GM19025 (cell line): ENCODE results near the gene MUC3A.

ENCODE experiments used
- ATAC-seq: cut with Tn5 transposase; IDR thresholded peaks from one replicate; pipeline ENCODE4 v1.9.1; 2021; ENCODE audit warnings: mild to moderate bottlenecking, low read depth, moderate library complexity; ENCODE audit not compliant: unreplicated experiment

MUC3A gene

DNA sequence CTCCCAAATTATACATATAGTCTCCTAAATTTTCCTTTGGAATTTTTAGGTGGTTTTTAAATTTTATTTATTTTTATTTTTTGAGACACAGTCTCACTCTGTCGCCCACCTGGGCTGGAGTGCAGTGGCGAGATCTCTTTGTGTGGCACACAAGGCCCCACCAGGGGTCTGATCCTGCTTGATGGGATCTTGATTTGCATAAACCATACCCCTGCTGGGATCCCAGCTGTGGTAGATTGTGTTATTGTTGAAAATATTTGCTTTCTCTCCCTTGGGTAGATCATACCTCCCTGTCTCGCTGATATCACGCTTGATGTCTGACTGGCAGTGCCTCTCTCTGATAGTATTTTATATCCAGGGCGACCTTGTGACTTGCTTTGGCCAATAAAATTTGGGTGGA, 5.6 kb upstream of the MUC3A start:
- no peak for ATAC-seq

DNA sequence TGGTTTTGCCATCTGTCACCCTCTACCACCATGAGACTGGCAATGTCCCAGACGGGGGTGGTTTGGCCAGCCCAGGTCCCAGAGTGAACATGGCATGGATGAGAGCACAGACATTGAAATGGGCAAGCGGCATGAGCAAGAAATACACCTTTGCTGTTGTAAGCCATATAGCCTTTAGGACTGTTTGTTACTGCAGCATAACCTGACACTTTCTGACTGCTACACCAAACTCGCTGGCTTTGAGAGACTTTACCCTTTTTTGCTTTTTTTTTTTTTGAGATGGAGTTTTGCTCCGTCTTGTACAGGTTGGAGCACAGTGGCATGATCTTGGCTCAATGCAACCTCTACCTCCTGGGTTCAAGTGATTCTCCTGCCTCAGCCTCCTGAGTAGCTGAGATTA, 5.2 kb upstream of the MUC3A start:
- no peak for ATAC-seq

DNA sequence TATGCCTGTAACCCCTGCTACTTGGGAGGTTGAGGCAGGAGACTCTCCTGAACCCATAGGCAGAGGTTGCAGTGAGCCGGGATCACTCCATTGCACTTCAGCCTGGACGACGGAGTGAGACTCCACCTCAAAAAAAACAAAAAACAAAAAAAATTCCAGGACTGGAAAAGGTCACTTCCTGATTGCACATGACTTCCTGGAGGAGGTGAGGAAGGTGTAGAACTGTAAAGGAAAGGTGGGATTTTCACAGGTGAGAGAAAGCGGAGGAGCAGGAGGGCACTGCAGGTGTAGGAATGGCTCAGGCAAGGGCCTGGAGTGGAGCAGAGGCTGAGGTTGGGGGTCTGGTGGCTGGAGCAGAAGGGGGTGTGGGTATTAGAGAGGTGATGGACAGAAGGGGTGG, 3.2 kb upstream of the MUC3A start:
- no peak for ATAC-seq

DNA sequence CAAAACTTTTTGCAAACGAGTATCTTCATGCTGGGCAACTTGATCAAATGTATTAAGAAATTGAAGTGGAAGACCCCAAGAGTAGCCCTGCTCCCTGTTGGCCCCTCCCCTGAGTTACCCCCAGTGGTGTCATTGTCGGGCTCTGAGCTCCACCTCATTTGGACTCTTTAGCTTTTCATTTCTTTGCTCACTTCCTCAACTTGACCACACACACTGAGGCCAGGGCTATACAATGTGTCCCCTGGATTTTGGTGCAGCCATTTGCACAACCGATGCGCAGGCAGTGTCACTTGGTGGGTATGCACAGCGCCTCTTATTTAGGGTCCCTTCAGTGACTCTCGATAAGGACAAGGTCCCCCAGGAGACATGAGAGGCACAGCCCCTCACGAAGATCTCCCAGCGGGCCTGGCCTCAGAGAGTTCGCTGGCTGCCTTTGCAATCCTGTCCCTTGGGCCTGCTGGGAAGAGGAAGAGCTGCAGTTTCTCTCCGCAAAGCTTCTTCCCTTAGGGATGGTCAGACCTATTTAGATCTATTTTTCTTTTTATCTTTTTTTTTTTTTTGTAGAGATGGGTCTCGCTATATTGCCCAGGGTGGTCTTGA, 2.5 kb upstream of the MUC3A start:
- no peak for ATAC-seq

DNA sequence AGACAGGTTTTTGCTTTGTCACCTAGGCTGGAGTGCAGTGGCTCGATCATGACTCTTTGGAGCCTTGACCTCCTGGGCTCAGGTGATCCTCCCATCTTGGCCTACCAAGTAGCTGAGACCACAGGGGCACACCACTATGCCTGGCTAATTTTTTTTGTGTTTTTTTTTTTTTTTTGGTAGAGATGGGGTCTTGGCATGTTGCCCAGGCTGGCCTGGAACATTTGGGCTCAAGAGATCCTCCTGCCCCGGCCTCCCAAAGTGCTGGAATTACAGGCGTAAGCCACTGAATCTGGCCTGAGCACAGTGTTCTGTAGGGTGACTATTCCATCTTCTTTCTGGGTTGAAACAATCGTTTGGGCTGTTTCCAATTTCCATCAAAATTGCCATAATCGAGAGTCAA, 1.5 kb upstream of the MUC3A start:
- no peak for ATAC-seq

DNA sequence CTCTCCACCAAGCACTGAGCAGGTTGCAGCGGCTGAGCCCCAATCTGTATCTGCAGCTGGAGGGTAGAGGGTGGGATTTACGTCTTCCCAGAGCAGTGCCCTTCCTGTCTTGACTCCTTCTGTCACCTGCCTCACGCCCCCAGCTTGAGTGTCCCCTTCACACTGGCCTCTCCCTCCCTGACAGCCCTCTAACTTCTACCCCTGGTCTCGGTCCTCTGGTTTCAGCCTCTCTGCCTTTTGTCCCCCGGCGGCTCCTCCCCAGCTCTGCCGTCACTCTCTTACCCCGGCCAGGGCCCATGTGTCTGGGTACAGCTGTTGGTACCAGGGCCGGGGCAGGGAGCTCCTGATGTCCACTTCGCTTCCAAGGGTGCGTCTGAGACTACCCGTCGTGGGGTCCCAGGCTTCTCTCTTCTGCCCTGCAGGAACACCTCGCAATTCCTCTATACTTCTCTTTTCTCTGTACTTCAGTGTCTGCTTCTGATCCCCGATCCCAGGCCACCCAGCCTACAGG, 654 bp downstream of the MUC3A start:
- ATAC-seq = no peak

DNA sequence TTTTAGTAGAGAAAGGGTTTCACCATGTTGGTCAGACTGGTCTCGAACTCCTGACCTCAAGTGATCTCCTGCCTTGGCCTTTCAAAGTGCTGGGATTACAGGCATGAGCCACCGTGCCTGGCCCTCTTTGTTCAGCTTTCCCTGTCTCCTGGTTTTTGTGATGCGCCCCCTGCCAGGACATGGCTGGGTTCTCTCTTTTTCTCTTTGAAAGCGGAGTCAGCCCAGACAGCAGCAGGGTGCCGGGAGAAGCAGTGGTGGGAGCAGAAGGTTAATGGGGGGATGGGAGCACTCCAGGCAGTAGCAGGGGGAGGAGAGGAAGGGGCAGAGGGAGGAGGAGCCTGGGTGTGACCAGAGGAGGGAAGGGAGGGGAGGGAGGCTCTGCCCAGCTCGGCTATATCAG, 1.8 kb downstream of the MUC3A start:
- no peak for ATAC-seq

DNA sequence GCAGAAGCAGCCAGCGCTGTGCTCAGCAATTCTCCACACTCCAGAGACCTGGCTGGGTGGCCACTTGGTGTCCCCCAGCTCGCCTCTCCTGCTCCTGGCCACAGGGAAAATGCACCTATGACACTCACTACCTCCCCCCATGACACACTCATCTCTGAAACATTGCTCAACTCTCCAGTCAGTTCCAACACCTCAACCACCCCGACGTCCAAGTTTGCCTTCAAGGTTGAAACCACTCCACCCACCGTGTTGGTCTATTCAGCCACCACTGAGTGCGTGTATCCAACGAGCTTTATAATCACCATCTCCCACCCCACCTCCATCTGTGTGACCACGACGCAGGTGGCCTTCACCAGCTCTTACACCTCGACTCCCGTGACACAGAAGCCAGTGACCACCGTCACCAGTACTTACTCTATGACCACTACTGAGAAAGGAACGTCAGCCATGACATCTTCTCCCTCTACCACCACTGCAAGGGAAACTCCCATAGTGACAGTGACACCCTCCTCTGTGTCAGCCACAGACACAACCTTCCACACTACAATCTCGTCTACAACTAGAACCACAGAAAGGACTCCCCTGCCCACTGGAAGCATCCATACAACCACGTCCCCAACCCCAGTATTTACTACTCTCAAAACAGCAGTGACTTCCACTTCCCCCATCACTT, 2.7 kb downstream of the MUC3A start:
- ATAC-seq = no peak

DNA sequence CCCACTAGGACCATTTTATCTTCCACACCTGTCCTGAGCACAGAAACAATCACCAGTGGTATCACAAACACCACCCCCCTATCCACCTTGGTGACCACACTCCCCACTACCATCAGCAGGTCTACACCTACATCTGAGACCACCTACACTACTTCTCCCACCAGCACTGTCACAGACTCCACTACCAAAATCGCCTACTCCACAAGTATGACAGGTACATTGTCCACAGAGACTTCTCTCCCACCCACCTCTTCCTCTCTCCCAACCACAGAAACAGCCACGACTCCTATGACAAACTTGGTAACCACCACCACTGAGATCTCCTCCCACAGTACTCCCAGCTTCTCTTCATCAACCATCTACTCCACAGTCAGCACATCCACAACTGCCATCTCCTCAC, 3.3 kb downstream of the MUC3A start:
- no peak for ATAC-seq

DNA sequence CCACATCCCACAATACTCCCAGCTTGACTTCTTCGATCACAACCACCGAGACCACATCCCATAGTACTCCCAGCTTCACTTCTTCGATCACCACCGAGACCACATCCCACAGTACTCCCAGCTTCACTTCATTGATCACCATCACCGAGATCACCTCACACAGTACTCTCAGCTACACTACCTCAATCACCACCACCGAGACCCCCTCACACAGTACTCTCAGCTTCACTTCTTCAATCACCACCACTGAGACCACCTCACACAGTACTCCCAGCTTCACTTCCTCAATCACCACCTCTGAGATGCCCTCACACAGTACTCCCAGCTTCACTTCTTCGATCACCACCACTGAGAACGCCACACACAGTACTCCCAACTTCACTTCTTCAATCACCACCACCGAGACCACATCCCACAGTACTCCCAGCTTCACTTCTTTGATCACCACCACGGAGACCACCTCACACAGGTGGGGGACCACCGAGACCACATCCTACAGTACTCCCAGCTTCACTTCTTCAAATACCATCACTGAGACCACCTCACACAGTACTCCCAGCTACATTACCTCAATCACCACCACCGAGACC, 8.6 kb downstream of the MUC3A start:
- no peak for ATAC-seq

DNA sequence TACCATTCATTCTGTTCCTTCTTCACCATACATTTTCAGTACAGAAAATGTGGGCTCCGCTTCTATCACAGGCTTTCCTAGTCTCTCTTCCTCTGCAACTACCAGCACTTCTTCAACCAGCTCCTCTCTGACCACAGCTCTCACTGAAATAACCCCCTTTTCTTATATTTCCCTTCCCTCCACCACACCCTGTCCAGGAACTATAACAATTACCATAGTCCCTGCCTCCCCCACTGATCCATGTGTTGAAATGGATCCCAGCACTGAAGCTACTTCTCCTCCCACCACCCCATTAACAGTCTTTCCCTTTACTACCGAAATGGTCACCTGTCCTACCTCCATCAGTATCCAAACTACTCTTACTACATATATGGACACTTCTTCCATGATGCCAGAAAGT, 10.6 kb downstream of the MUC3A start:
- ATAC-seq = no peak

DNA sequence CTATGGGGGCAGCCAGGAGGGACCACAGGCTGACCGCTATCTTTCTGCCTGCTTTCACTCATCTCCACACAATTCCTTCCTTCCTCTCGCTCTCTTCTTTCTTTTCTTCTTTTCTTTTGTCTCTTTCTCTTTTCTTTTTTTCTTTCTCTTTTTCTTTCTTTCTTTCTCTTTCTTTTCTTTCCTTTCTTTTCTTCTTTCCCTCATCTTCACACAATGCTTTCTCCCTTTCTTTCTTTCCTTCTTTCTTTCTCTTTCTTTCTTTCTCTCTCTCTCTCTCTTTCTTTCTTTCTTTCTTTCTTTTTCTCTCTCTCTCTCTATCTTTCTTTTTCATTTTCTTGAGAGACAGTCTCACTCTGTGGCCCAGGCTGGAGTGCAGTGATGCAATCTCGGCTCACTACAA, 13.2 kb downstream of the MUC3A start:
- no peak for ATAC-seq

DNA sequence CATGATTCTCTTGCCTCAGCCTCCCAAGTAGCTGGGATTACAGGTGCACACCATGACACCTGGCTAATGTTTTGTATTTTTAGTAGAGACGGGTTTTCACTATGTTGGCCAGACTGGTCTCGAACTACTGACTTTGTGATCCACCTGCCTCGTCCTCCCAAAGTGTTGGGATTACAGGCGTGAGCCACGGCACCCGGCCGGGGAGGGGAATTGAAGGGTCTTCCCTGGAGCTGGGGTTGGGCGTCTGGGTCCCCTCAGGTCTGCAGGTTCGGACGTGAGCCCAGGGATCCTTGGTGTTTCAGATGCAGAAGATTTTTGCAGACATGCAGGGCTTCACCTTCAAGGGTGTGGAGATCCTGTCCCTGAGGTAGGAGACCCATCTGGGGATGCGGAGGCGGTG, 14.1 kb downstream of the MUC3A start:
- no peak for ATAC-seq

DNA sequence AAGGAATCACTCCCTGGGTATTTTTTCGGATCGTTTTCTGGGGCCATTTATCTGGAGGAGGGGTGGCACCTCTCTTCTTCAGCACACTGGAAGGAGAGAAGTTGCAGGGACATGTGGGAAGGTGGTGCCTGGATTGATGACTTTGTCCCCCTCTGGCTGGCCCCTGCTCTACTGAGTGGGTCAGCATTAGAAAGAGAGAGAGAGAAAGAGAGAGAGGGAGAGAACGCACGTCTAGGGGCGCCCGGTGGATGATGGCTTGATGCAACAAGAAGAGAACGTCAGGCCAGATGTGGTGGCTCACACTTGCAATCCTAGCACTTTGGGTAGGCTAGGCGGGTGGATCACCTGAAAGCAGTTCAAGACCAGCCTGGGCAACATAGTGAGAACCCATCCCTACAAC, 14.5 kb downstream of the MUC3A start:
- no peak for ATAC-seq

DNA sequence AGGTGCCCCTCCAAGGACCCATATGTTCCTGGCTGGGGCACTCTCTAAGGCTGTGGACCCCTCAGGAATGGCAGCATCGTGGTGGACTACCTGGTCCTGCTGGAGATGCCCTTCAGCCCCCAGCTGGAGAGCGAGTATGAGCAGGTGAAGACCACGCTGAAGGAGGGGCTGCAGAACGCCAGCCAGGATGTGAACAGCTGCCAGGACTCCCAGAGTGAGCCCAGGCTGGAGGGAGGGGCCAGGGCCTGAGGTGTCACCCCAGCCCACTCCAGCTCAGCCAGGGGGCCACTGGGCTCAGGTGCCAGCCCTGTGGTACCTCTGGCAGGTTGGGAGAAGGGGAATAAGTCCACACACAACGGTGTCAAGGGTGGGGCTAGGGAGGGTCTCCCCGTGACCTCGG, 15.3 kb downstream of the MUC3A start:
- no peak for ATAC-seq

DNA sequence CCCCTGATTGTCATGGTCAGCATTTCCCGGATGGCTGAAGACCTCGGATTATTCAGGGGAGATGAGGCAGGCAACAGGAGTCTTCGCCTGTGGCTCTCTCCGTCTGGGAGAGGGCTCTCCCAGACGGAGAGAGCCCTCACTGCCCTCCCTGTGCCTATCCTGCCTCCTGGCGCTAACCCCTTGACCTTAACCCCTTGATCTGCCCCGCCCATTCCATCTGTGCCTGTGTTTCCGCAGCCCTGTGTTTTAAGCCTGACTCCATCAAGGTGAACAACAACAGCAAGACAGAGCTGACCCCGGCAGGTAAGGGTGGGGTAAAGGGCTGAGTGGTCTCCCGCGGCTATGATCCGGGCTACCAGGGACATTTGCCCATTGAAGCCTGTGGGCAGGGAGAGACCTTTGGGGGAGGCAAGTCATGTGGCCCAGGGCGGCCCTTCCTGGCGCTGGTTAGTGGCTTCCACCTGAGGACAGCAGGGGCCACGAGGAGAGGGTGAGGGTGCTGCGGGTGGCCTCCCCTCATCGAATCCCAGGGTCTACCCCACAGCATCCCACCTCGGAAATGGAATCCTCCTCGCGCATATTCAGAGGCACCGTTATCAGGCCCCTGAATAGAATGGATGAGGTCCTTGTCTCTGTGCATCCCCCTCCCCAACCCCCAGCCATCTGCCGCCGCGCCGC, 15.8 kb downstream of the MUC3A start:
- no peak for ATAC-seq

DNA sequence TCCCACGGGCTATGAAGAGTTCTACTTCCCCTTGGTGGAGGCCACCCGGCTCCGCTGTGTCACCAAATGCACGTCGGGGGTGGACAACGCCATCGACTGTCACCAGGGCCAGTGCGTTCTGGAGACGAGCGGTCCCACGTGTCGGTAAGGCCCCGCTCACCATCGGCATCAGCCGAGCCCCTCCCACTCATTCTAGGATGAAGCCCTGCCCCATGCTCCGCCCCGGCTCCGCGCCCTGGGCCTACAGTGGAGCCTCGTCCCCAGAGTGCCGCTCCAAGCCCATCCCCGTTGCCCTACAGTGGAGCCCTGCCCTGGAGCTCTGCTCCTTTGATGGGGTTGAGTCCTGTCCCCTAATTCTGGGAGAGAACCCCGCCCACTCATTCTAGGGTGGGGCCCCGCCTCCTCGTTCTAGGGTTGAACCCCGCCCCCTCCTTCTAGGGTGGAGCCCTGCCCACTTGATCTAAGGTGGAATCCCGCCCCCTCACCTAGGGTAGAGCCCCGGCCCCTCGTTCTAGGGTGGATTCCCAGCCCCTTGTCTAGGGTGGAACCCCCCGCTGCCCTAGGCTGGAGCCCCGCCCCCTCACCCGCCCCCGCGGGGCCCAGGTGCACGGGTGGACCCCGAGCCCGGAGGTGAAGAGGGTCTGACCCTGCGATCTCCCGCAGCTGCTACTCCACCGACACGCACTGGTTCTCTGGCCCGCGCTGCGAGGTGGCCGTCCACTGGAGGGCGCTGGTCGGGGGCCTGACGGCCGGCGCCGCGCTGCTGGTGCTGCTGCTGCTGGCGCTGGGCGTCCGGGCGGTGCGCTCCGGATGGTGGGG, 16.6 kb downstream of the MUC3A start:
- ATAC-seq = no peak

DNA sequence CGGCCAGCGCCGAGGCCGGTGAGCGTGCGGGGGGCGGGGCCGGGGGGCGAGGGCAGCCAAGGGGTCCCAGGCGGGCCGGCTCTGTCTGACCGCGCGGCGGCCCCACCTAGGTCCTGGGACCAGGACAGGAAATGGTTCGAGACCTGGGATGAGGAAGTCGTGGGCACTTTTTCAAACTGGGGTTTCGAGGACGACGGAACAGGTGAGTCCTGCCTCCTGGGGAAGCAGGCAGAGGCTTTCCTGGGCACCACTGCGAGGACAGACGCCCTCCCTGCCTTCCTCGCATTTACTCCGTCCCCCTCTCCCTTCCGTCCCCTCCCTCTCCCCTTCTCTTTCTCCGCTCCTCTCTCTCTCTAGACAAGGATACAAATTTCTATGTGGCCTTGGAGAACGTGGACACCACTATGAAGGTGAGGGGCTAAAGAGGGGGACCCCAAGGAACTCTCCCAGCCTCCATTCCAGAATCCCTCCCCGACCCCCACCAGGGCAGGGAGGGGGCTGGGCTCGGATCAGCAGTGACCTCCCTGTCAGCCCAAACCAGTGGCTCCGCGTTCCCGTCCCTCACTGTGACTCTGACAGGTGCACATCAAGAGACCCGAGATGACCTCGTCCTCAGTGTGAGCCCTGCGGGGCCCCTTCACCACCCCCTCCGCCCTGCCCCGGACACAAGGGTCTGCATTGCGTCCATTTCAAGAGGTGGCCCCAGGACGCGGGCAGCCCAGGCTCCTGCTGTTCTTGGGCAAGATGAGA, 17.4 kb downstream of the MUC3A start:
- ATAC-seq = no peak

DNA sequence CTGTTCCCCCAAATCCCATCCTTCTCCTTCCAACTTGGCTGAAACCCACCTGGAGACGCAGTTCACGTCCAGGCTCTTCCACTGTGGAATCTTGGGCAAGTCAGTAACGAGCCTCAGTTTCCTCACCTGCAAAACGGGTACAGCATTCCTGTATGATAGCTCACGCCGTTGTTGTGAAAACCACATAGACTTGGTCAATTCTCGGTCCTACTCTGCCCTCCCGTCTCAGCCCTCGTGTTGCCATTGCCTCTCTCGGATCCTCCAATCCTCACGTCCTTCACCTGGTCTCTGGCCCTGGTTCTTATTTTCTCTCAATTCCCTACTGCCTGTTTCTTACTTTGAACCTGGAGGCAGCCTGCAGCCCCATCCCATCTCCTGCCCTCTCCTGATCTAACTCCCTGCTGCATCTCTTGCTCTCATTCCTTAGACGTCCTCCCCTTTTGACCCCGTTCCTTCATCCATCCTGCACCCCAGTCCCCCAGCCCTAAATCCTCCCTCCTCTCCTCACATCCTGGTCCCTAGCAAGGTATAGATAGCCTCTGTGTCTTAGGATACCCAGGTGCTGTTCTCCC, 18.0 kb downstream of the MUC3A start:
- ATAC-seq = no peak

DNA sequence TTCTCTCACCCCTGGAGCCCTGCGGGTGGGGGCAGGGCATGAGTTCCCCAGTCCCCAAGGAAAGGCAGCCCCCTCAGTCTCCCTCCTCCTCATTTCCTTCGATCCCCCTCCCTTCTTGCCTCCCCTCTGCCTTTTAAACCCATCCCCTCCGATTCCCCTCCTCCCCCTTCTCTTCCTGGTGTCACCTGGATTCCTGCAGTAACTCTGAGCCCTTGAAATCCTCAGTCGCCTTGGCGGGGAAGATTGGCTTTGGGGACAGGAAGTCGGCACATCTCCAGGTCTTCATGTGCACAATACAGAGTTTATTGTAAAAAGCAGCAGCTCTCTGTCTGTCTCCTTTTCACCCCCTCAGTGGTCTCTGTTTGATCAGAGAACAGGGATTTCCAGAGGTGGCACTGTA, 18.7 kb downstream of the MUC3A start:
- no peak for ATAC-seq
